K562 (cell line): ENCODE data around the gene EFCAB13. TPM values are rescaled to one million over a fixed set of nuclear protein-coding genes. Genes with fewer than 3 reads are reported as not detected.

Experiments used
- ATAC-seq: fragments of 200-7000 bp; cut with Tn5 transposase; 3 replicates; pipeline ENCODE4 v1.9.1; 2020; ENCODE audit warnings: moderate library complexity
- BruUV-seq: library from RNA; stranded (reverse); fragments of 400-500 nt; replicated peaks from 2 replicates; lab custom pipeline; 2021; lab: Mats Ljungman, UMichigan
- CTCF ChIA-PET: fragments of 300-600 bp; formaldehyde crosslinking; extraction: SDS; loops from one replicate; lab custom pipeline; 2021; ENCODE audit warnings: low intra/inter-chr PET ratio; lab: Yijun Ruan, JAX
- POLR2A ChIA-PET: fragments of 300-600, 350-650 bp; sonication (Branson Sonifier 250); formaldehyde crosslinking; extraction: SDS; loops from one replicate; lab custom pipeline; 2021; ENCODE audit warnings: antibody characterized with exemption, inconsistent platforms; lab: Yijun Ruan, JAX
- DNase-seq, 4 experiments: peaks; one replicate each; pipeline versions ENCODE4 v3.0.0 to v3.0.0-alpha.2; 2011 to 2018; ENCODE audit warnings: low spot score in 3 of 4, mixed read lengths in 3 of 4; ENCODE audit errors: extremely low read depth in 1 of 4
- FAIRE-seq: peaks from 2 replicates; lab custom pipeline; 2011; peaks lifted over from hg19 to GRCh38; lab: Jason Lieb, UNC
- H2AFZ ChIP-seq: 2 replicates; pipeline ENCODE4 v1.6.0; 2011; ENCODE audit warnings: low read depth, low read length, control low read depth, inconsistent platforms
- H3K27ac ChIP-seq: fragments of 200-600 bp; 3 replicates; pipeline ENCODE4 v1.8.0; 2011; ENCODE audit warnings: low read depth, mild to moderate bottlenecking, control low read depth, inconsistent platforms, low read length, moderate library complexity, mixed read lengths; ENCODE audit errors: extremely low read depth
- H3K27me3 ChIP-seq, 2 experiments: fragments of 300-600 bp in 1 of 2; 2 replicates in 1 of 2; 3 replicates in 1 of 2; pipeline versions ENCODE4 v1.6.0 to v1.8.0; 2011; ENCODE audit warnings: inconsistent platforms in 2 of 2, low read length in 2 of 2, mild to moderate bottlenecking in 1 of 2, mixed read lengths in 1 of 2, moderate library complexity in 1 of 2; ENCODE audit not compliant: control insufficient read depth in 2 of 2, insufficient read depth in 2 of 2
- H3K36me3 ChIP-seq: fragments of 300-600 bp; 3 replicates; pipeline ENCODE4 v1.8.0; 2011; ENCODE audit warnings: mild to moderate bottlenecking, low read length, inconsistent platforms; ENCODE audit not compliant: control insufficient read depth, insufficient read depth
- H3K4me1 ChIP-seq, 2 experiments: fragments of 200-600 bp in 1 of 2; replicated peaks in 1 of 2; 2 replicates in 1 of 2; 3 replicates in 1 of 2; pipeline versions ENCODE4 v1.5.1 to v1.8.0; 2011; ENCODE audit warnings: inconsistent platforms in 2 of 2, low read length in 2 of 2, mild to moderate bottlenecking in 1 of 2, mixed read lengths in 1 of 2, moderate library complexity in 1 of 2; ENCODE audit not compliant: control insufficient read depth in 2 of 2, insufficient read depth in 2 of 2
- H3K4me2 ChIP-seq: 2 replicates; pipeline ENCODE4 v1.6.1; 2011; ENCODE audit warnings: low read length, control low read depth, inconsistent platforms, mixed read lengths; ENCODE audit not compliant: insufficient read depth
- H3K4me3 ChIP-seq: fragments of 200-600 bp; sonication (generic), shearing (Covaris generic); 2 replicates; pipeline ENCODE4 v1.5.1; 2016; ENCODE audit warnings: control low read depth, inconsistent platforms
- H3K79me2 ChIP-seq: fragments of 200-600 bp; 3 replicates; pipeline ENCODE4 v1.8.0; 2011; ENCODE audit warnings: low read length, inconsistent platforms; ENCODE audit not compliant: control insufficient read depth, insufficient read depth
- H3K9ac ChIP-seq, 2 experiments: 2 replicates each; pipeline versions ENCODE4 v1.6.0 to v1.6.1; 2011; ENCODE audit warnings: low read depth in 2 of 2, low read length in 2 of 2, control low read depth in 1 of 2, inconsistent platforms in 1 of 2, mild to moderate bottlenecking in 1 of 2, mixed read lengths in 1 of 2; ENCODE audit not compliant: insufficient read depth in 1 of 2
- H3K9me1 ChIP-seq: one replicate; pipeline ENCODE4 v1.6.0; 2011; ENCODE audit warnings: inconsistent platforms, mild to moderate bottlenecking, low read length, moderate library complexity; ENCODE audit not compliant: control insufficient read depth, insufficient read depth
- H3K9me3 ChIP-seq: replicated peaks from 2 replicates; pipeline ENCODE4 v1.5.1; 2011; ENCODE audit warnings: low read depth, low read length, inconsistent platforms; ENCODE audit not compliant: control insufficient read depth, insufficient read depth
- H4K20me1 ChIP-seq: replicated peaks from 2 replicates; pipeline ENCODE4 v1.6.1; 2011; ENCODE audit warnings: low read length, inconsistent platforms, mixed read lengths; ENCODE audit not compliant: control insufficient read depth, insufficient read depth
- CCNT2 ChIP-seq: IDR thresholded peaks from 2 replicates; pipeline ENCODE4 v1.6.1; 2011; ENCODE audit warnings: borderline replicate concordance, low read depth, mild to moderate bottlenecking, moderate library complexity, mixed read lengths, low read length; ENCODE audit not compliant: insufficient read length; ENCODE audit errors: extremely low read depth
- E2F5 ChIP-seq: sonication (generic); formaldehyde crosslinking; IDR thresholded peaks from 2 replicates; pipeline ENCODE4 v1.8.0; 2022; ENCODE audit warnings: mild to moderate bottlenecking, missing genetic modification reagents
- ZNF407 ChIP-seq: fragments of 450-650 bp; IDR thresholded peaks from 2 replicates; pipeline ENCODE4 v1.6.1; 2016; ENCODE audit warnings: low read depth
- WGBS: fragments of 100-300 bp; shearing (Covaris generic); methylation state at CpG from one replicate; pipeline ENCODE4 v1.1.6; 2016; ENCODE audit warnings: low coverage, mixed read lengths; ENCODE audit not compliant: insufficient coverage; ENCODE audit errors: missing lambda C conversion rate; 5-methylcytosine and 5-hydroxymethylcytosine counted together
- in situ Hi-C: fragments of 300-500 bp; cut with MboI; formaldehyde crosslinking; loops from 4 replicates; pipeline ENCODE4 v1.15.0; 2018; ENCODE audit warnings: inconsistent platforms, mixed read lengths
- intact Hi-C: fragments of 100-400 bp; cut with micrococcal nuclease; formaldehyde crosslinking; loops from 2 replicates; pipeline ENCODE4 v1.14.2; 2022
- polyA plus RNA-seq, 8 experiments: library from polyadenylated mRNA; depleted of rRNA in 4 of 8; stranded (reverse) in 5 of 8; unstranded in 3 of 8; fragments of >200 nt; fragmentation: Nextera tagmentation in 2 of 8; fragmentation: Illumina TruSeq in 1 of 8; extraction: Ambion mirVana in 2 of 8; extraction: Trizol in 1 of 8; gene quantifications; 2 replicates each; pipeline versions ENCODE4 v1.2.1 to v1.2.3, GENCODE V29; 2011 to 2014; ENCODE audit warnings: inconsistent platforms in 1 of 8, missing spikeins in 1 of 8
- total RNA-seq, 7 experiments: library from RNA; depleted of rRNA in 6 of 7; stranded (reverse); fragments of >200 nt in 6 of 7; fragmentation: Illumina TruSeq in 2 of 7; extraction: Trizol in 2 of 7; gene quantifications; 2 replicates each; pipeline versions ENCODE4 v1.2.1 to v1.2.3, GENCODE V29; 2011 to 2021; ENCODE audit warnings: low replicate concordance in 1 of 7
- TF ChIP-seq, protein P1 (sequence below): fragments of 450-650 bp; IDR thresholded peaks from 2 replicates; pipeline ENCODE4 v1.6.1; 2017; ENCODE audit warnings: antibody characterized with exemption, mild to moderate bottlenecking

EFCAB13 gene
- total and polyA plus RNA-seq, 9 of the 15 experiments (the other 6 are each of a cell fraction or from before 2014, with no cell fraction given), result 0.32 to 1.3 (median 0.95) TPM

- TF ChIP-seq, protein P1, sequence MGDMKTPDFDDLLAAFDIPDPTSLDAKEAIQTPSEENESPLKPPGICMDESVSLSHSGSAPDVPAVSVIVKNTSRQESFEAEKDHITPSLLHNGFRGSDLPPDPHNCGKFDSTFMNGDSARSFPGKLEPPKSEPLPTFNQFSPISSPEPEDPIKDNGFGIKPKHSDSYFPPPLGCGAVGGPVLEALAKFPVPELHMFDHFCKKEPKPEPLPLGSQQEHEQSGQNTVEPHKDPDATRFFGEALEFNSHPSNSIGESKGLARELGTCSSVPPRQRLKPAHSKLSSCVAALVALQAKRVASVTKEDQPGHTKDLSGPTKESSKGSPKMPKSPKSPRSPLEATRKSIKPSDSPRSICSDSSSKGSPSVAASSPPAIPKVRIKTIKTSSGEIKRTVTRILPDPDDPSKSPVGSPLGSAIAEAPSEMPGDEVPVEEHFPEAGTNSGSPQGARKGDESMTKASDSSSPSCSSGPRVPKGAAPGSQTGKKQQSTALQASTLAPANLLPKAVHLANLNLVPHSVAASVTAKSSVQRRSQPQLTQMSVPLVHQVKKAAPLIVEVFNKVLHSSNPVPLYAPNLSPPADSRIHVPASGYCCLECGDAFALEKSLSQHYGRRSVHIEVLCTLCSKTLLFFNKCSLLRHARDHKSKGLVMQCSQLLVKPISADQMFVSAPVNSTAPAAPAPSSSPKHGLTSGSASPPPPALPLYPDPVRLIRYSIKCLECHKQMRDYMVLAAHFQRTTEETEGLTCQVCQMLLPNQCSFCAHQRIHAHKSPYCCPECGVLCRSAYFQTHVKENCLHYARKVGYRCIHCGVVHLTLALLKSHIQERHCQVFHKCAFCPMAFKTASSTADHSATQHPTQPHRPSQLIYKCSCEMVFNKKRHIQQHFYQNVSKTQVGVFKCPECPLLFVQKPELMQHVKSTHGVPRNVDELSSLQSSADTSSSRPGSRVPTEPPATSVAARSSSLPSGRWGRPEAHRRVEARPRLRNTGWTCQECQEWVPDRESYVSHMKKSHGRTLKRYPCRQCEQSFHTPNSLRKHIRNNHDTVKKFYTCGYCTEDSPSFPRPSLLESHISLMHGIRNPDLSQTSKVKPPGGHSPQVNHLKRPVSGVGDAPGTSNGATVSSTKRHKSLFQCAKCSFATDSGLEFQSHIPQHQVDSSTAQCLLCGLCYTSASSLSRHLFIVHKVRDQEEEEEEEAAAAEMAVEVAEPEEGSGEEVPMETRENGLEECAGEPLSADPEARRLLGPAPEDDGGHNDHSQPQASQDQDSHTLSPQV, result peak; percentile 13; the same call in 1 of the 2 replicates
Measured at GRCh38 chr17:47290870-47291241, 32.9 kb upstream of the EFCAB13 start (continued).

DNA sequence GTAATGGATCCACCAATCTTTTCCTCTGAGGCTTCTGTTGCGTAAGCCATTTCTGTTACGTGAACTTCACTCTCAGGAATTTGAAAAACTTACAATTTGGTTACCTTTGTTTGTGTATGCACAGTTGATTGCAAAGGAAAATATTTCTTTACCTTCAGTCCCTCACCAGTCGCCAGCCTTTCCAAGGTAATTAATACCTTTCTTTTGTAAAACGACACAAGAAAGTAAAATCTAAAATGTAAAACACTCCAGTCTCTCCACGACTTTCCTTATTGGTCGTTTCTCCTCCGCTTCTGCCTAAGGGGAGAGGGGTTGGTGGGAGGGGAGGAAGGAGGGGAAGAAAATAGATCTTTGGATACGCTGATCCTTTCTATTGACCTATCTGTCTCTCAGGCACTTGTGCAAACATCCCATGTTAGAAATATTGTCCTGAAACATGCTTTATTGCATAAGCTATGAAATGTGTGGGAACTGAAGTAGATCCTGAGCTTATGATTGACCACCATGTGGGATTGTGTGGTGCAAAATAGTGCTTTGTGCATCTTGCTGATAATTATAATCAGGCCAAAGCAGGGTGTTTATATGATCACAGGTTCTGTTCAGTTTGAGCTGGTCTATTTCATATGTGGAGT, 32.4 kb upstream of the EFCAB13 start:
- peak overlapping the region in 1 of 2 experiments; percentile 35; a peak in 3 of 4 replicates for H3K9ac ChIP-seq
- DNase-seq (peak in 2 of 4 experiments; percentile 39 to 69), FAIRE-seq (peak; percentile 74), ATAC-seq (peak; percentile 4)
- H4K20me1 ChIP-seq, result no peaks in the 10 kb centered on the region
- in situ Hi-C loops (no loop called here), intact Hi-C loops (loop anchor here (5.0 kb wide), 1 partner anchor 34 kb away; no protein-coding TSS in a partner anchor)
- peak overlapping the region; percentile 80 for H2AFZ ChIP-seq
- no peaks in the 10 kb centered on the region for H3K9me3 ChIP-seq
- no peaks in the 10 kb centered on the region for H3K27me3 ChIP-seq
- no peaks in the 10 kb centered on the region for H3K36me3 ChIP-seq
- 20% methylated on average over 8 of the region's 8 CpGs for WGBS
- ChIA-PET CTCF (no interaction called here), POLR2A (interaction anchor here (0.6 to 3.6 kb wide), 8 partner anchors 9 to 51 kb away, joined by 3 to 18 read pairs (median 4); no protein-coding TSS in a partner anchor)
- H3K79me2 ChIP-seq, result no peaks in the 10 kb centered on the region
- no TSS peak for BruUV-seq
- peaks cover 7% of the 10 kb centered on the region for H3K9me1 ChIP-seq
- peak overlapping the region; percentile 67 for H3K4me2 ChIP-seq
- no peak overlapping the region for H3K4me3 ChIP-seq
- H3K27ac ChIP-seq, result peak overlapping the region; percentile 50
- H3K4me1 ChIP-seq, result peaks cover 54 to 66% of the 10 kb centered on the region in 2 experiments
- TF ChIP-seq CCNT2 (peak; percentile 63), E2F5 (CRISPR knock-in tag) (no peak), ZNF407 (no peak)
